A172 (cell line): ENCODE measurements around the gene ARAP2. TPM values are rescaled to one million over a fixed set of nuclear protein-coding genes. Genes with fewer than 3 reads are reported as not detected.

Experiments
- DNase-seq: peaks from one replicate; pipeline ENCODE4 v3.0.0-alpha.2; 2015; ENCODE audit warnings: low spot score
- total RNA-seq: library from RNA; depleted of rRNA; stranded (reverse); fragments of >200 nt; shearing (Covaris generic); gene quantifications from 2 replicates; pipeline ENCODE4 v1.2.3, GENCODE V29; 2014

Gene ARAP2
- total RNA-seq, 1 experiment from 2014 or later, result 26.9 TPM

- DNase-seq, result no peak
Observed at GRCh38 chr4:36220776-36221175, 23.5 kb downstream of the ARAP2 start.

DNA sequence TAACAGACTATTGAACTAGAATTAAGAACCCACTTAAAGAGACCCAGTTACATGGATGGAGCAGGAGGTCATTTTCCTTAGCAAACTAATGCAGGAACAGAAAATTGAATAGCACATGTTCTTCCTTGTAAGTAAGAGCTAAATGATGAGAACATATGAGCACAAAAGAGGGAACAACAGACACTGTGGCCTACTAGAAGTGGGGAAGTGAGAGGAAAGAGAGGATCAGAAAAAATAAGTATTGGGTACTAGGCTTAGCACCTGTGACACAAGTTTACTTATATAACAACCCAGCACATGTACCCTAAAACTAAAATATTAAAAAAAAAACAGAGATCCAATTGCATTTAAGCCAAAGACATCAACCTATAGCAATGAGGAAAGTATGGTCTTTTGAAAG lies 26.2 kb downstream of the ARAP2 start:
- DNase-seq, result no peak

- DNase-seq, result no peak
Observed at GRCh38 chr4:36215627-36216026, 28.7 kb downstream of the ARAP2 start.

DNA sequence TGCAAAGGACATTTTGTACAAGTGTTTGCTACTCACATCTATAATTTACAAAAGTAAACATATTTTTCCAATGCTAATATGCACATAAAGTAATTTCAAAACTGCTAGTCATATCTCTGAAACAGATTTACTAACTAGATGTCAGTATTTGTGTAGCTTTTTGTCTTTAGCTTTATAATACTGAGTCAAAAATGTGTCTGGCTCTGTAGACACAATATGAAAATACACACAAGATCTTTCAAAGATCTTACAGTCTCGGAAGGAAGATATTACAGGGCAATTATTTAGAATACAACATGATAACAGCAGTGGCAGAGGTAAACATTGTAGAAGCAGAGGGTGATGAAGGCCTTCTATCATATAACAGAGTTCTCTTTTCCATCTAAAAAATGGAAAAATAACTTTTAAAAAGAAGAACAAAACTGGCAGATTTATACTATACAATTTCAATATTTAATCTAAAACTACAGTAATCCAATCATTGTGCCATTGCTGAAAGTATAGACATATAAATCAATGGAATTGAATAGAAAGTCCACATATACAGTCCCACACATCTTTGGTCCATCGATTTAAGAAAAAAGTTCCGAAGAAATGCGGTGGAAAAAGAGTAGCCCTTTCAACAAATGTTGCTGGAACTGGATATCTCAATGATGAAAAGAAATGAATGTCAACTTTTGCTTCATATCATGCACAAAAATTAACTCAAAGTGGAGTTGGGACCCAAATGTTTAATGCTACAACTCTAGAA lies 29.4 kb downstream of the ARAP2 start:
- no peak for DNase-seq

- DNase-seq, result no peak
Observed at GRCh38 chr4:36213977-36214376, 30.3 kb downstream of the ARAP2 start.

DNA sequence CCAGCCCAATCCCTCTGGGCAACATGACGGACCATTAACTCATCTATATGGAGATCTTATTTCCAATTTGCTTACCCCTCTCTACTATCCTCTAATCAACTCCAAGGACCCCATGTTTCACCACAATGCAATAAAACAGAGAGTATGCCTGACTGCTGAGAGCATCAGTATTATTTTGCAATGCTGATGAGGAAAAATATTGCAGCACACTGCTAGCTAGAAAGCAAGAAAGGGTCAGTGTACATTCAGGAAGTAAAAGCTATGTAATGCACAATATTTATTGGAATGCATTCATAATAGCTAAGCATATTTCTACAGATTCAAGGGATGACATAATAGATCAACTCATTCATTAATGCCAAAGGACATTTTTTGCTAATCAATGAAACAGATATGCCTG lies 33.2 kb downstream of the ARAP2 start:
- no peak for DNase-seq

DNA sequence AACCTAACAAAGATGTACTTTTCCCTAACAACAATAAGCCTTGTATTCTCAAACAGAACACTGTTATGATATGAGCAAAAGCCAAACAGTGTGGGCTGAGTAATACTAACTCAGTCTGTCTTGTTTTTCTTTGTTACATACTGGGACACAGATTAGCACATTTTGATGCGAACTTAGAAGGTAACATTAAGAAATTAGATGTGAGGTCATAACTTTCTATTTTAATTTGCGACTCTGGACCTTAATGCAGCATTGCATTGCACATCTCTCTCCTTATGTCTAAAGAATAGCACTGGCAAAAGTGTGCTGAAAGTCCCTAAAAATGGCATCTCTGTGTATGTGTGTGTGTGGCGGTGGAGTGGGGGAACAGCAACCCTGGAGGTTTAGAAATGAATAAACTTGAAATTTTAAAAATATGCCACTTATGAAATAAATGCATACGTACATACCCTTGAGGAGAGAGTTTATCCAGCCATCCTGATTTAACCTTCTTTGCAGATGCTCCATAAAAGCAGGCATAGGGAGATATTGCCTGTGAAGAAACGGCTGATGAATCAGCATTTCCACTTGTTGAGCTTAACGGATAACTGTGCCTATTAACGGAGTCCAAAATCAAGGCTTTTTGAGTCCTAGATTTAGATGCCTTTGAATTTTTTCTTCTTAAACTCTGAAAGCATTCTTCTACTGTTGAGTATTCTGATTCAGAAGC lies 34.2 kb downstream of the ARAP2 start:
- DNase-seq, result no peak

- no peak for DNase-seq
Observed at GRCh38 chr4:36208893-36209473, 35.3 kb downstream of the ARAP2 start.

DNA sequence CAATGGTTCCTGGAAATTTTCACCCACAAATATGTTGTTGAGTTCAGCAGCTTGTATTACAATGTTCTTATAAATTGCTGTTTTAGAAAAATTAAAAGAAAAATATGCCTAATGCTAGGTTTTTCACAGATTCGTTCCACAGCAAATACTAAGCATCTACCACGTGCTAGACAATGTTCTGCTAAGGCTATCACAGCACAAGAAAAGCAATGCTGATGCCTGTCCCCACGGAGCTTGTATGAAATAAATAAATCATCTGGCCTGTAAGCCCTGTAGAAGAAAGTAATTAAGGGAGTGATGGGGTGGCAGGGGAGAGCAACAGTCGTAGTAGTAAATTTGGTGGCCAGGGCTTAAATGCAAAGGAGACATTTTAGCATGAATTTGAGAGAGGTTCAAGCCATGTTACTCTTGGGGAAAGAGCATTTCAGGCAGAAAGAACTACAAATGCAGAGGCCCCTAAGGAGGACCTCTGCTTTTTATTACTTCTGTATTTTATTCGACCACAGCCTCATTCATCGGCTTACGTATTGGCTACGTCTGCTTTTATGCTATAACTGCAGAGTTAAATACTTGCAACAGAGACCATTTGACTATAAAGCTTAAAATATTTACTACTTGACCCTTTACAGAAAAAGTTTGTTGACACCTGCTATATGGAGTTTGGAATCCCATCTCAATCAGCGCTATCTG lies 36.3 kb downstream of the ARAP2 start:
- no peak for DNase-seq

DNA sequence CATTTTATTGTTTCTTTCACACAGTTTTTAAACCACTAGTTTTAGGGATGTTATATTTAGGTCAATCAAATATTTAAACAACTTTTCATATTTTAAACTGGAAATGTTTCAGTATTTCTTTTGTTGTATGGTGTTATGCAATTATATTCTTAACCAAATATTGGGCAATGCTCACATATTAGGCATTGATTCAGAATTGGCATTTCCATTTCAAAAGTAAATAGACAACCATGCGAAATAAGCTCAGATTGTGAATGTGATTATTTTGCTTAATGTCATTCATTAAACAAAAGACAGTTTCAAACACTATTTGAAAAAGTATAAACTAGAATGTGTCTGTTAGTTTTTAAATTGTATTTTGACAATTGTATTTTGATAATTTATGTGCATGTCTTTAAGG lies 36.9 kb downstream of the ARAP2 start:
- no peak for DNase-seq

GRCh38 chr4:36206603-36207311 lies 37.6 kb downstream of the ARAP2 start:
- no peak for DNase-seq

GRCh38 chr4:36206012-36206411 lies 38.3 kb downstream of the ARAP2 start:
- no peak for DNase-seq

DNA sequence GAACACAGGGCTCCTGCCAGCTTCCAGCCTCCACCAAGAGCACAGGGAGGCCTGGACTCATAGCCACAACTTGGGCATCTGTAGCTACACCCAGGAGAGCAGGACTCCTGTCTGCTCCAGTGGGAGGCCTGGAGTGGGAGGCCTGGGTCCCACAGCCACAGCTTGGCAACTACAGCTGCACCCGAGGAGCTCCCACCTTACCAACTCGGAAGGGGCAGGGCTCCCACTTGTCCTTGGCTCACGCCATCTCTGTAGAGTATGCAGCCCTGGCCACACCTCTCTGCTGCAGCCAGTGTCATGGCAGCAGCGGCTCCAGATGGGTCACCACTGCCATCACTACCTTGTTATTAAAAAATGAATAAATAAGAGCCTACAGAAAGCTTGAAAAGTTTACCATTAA lies 45.5 kb downstream of the ARAP2 start:
- DNase-seq, result no peak

DNA sequence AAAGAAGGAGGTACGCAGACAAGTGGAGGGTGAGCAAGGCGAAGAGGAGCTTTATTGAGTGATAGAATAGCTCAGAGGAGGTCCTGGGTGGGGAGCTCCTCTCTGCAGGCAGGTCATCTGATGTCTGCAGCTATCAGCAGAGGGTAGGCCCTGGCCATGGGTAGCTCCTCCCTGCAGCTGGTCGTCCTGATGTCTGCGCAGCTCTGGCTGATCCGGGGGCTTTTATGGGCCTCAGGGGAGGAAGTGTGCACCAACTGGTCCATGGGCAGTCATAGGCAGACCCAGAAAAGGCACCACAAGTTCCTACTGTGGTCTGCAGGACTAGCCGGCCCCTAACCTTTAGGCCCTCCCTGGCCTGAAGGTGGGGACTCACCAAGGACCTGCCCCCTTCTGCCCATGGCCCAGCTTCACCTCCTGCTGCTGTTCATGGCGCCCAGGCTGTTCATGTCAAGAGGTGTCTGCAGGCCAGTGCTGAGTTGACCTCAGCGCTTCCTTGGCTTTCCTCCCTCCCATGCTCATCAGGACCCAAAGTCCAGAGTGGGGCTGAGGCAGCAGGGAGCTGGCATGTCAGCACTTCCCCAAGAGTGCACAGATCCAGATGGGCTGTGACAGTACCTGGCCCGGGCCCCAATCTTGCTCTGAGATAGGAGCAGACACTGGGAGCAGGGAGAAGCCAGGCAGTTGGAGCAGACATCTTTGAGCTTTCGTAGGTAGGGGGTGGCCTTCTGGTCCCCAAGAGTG lies 46.1 kb downstream of the ARAP2 start:
- no peak for DNase-seq

- DNase-seq, result no peak
Observed at GRCh38 chr4:36197501-36197900, 46.8 kb downstream of the ARAP2 start.

- no peak for DNase-seq
Observed at GRCh38 chr4:36196145-36196913, 48.0 kb downstream of the ARAP2 start.

GRCh38 chr4:36192922-36193321 lies 51.4 kb downstream of the ARAP2 start:
- no peak for DNase-seq

DNA sequence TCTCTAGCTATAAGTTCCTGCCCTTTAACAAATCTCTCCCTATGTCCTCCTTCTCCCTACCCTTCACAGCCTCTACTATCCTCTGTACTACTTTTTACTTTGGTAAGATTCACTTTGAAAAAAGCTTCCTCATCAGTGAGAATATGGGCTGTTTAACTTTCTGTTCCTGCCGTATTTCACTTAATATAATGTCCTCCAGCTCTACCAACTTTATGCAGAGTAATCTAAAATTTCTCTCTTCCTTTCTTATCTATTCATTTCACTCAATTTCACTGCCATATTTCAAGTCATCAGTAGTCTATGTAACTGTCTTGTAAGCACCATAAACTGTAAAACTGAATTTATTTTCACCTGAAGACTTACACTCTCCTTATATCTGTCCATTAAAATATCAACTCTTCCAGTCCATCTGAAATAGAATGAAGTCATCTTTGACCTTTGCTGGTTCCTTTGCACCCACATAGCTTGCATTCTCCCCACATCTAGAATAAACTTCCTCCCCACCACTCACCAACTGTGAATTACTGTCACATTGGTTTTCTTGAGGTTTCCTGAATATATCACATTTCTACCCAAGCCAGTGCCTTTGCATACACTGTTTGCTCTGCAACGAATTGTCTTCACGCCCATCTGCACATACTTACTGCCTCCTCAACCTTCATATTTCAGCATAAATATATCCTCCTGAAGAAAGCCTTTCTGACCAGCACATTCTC lies 54.6 kb downstream of the ARAP2 start:
- no peak for DNase-seq

DNA sequence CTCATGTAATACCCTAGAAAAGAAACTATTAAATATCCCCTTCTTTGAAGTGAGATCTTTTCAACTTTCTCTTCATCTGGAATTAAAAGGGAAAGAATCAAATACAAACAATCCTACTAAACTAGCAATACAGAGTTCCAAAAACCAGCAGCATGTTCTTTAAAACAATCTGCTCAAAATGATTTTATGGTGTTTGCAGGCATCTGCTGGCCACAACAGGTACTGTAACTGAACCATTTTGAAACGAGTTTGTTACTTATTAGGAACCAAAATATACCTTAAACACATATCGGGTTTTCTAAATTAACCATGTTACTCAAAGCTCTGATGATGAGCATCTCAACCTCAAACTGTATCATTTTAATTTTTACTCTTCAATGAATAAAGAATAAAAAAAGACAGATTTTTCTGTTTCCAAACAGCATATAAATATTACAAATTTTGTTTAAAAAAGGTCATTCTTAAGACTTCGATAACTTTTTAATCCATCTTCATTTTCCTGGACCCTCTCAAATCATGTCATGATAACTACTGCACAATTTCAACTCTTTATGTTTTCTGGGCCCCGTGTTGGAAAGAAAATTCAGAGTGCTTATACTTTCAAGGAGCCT lies 56.5 kb downstream of the ARAP2 start:
- peak; percentile 22 for DNase-seq
